Lower lobe of right lung (tissue), 2 donors: ENCODE results near the gene C1orf198. TPM values are rescaled to one million over a fixed set of nuclear protein-coding genes. Genes with fewer than 3 reads are reported as not detected.
A peak's percentile ranks its signal among the peaks of the same experiment; 100 is the strongest.

Source experiments
- ATAC-seq, 2 donors: fragments of 200-7000 bp; cut with Tn5 transposase; one replicate each; pipeline ENCODE4 v1.9.1; 2020 to 2022; ENCODE audit warnings: mild to moderate bottlenecking in 2 of 2, moderate library complexity in 2 of 2
- DNase-seq: peaks from one replicate; pipeline ENCODE4 v3.0.0-alpha.2; 2020
- H3K27ac ChIP-seq: fragments of 200-600 bp; one replicate; pipeline ENCODE4 v1.8.0; 2022
- H3K27me3 ChIP-seq: fragments of 200-600 bp; one replicate; pipeline ENCODE4 v1.8.0; 2022; ENCODE audit warnings: low read depth
- H3K36me3 ChIP-seq: fragments of 200-600 bp; one replicate; pipeline ENCODE4 v1.8.0; 2022; ENCODE audit warnings: mild to moderate bottlenecking
- H3K4me1 ChIP-seq: fragments of 200-600 bp; one replicate; pipeline ENCODE4 v1.8.0; 2022
- H3K4me3 ChIP-seq: fragments of 200-600 bp; one replicate; pipeline ENCODE4 v1.8.0; 2022; ENCODE audit warnings: mild to moderate bottlenecking
- H3K9me3 ChIP-seq: fragments of 200-600 bp; one replicate; pipeline ENCODE4 v1.8.0; 2022
- intact Hi-C: fragments of 100-400 bp; cut with DNase I; formaldehyde crosslinking; loops from one replicate; pipeline ENCODE4 v1.11.0; 2022
- long read RNA-seq: library from polyadenylated mRNA; unstranded; transcript quantifications from one replicate; pipeline ENCODE4 v2.0.0, GENCODE V29; 2021
- total RNA-seq: library from RNA; stranded (reverse); fragmentation: NEBNext Ultra II Directional; extraction: Animal tissue kit (Norgen Biotek cat#: 25700); gene quantifications from one replicate; pipeline ENCODE4 v1.2.1, GENCODE V29; 2021
- TF ChIP-seq, protein P1 (sequence below): fragments of 200-600 bp; IDR thresholded peaks from one replicate; pipeline ENCODE4 v1.8.0; 2022; ENCODE audit warnings: antibody characterized with exemption, mild to moderate bottlenecking
- donor health status: DM: no; HTN: yes; CAD: no; lungs with severe emphysema.

The C1orf198 gene, protein sequence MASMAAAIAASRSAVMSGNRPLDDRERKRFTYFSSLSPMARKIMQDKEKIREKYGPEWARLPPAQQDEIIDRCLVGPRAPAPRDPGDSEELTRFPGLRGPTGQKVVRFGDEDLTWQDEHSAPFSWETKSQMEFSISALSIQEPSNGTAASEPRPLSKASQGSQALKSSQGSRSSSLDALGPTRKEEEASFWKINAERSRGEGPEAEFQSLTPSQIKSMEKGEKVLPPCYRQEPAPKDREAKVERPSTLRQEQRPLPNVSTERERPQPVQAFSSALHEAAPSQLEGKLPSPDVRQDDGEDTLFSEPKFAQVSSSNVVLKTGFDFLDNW
- 101 TPM for total RNA-seq
- long read RNA-seq, transcript C1orf198-201 (4 exons, 3,858 nt): major isoform, 204 of 249 reads
- long read RNA-seq, partial matches to known transcripts: 12 of 249 reads
- long read RNA-seq, other reads (novel, unspliced or antisense): 33 of 249 reads

DNA sequence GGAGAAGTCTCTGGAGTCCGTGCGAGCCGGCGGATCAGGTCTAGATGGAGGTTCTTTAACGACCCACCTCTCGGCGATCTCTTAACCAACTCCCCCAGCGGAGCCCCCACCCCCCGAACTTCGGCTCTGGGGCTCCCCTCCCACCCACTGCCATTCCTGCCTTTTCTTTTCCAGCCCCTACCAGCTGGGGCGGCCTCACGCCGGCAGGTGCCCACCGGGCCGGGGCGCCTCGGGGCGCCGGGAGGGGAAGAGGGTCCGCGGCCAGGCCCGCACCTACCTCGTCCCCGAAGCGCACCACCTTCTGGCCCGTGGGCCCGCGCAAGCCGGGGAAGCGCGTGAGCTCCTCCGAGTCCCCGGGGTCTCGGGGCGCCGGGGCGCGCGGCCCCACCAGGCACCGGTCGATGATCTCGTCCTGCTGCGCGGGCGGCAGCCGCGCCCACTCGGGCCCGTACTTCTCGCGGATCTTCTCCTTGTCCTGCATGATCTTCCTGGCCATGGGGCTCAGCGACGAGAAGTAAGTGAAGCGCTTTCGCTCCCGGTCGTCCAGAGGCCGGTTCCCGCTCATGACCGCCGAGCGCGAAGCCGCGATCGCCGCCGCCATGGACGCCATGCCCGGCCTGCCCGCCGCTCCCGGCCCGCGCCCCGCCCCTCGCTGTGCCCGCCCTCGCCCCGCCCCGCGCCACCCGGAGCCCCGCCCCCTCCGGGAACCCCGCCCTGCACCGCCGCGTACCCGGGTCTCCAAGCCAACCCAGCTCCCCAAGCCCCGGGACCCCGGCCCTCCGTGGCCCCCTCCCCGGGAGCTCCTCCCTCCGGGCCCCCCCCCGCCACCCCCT lies at the start of gene C1orf198:
Gene C1orf198, minus strand, starts transcription at position 619 of the 833 bp plus-strand sequence. Its CDS starts 9 bp downstream, at position 610.
- intact Hi-C loops: no loop called here
- Histone ChIP-seq H3K9me3 (no peaks in the 10 kb centered on the region), H3K27ac (peak within 1 kb of the TSS; percentile 87), H3K4me3 (peak within 1 kb of the TSS; percentile 85), H3K36me3 (no peaks in the 10 kb centered on the region), H3K4me1 (peaks cover 45% of the 10 kb centered on the region), H3K27me3 (no peaks in the 10 kb centered on the region)
- DNase-seq (peak; percentile 79), ATAC-seq (peak; percentile 96 to 97)
- TF ChIP-seq, protein P1, sequence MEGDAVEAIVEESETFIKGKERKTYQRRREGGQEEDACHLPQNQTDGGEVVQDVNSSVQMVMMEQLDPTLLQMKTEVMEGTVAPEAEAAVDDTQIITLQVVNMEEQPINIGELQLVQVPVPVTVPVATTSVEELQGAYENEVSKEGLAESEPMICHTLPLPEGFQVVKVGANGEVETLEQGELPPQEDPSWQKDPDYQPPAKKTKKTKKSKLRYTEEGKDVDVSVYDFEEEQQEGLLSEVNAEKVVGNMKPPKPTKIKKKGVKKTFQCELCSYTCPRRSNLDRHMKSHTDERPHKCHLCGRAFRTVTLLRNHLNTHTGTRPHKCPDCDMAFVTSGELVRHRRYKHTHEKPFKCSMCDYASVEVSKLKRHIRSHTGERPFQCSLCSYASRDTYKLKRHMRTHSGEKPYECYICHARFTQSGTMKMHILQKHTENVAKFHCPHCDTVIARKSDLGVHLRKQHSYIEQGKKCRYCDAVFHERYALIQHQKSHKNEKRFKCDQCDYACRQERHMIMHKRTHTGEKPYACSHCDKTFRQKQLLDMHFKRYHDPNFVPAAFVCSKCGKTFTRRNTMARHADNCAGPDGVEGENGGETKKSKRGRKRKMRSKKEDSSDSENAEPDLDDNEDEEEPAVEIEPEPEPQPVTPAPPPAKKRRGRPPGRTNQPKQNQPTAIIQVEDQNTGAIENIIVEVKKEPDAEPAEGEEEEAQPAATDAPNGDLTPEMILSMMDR: no peak

DNA sequence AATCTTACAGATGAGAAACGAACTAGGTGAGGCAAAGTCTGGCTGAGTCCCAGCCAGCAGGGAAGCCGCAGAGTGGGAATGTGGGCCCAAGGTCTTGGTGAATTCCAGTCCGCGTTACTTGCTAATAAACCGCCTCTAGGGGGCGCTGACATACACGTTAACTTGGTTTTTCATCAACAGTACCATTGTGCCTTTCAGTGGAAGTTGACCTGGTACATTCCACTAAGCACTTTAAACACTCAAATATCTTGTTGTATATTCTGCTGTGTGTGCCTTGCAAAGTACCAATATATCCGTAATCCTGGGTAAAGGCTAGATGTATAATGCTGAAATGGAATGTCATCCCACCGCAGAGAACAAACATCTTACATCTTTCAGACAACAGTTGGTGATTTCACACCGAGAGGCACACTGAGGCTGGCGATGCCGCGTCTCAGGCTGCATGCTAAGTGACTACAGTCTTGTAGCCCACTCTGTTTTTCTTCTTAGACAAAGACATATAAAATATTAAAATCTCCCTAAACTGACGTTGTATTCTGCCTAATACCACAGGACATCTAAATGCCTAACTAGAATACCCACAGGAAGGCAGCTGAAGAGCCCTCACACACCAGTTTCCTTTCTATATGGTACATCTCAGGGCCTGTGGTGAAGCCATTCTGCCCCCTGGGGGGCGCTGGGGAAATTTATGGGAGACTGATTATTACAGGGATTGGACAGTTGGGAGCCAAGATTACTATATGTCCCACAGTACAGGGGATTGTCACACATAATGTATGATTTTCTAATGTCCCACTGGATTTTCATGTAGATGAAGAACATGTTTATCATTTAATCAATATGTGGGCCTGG lies 49.2 kb upstream of the C1orf198 start:
- Histone ChIP-seq H3K27ac (no peak overlapping the region), H3K27me3 (no peaks in the 10 kb centered on the region), H3K9me3 (no peaks in the 10 kb centered on the region), H3K36me3 (peaks cover 79% of the 10 kb centered on the region), H3K4me1 (peaks cover 5% of the 10 kb centered on the region), H3K4me3 (no peak overlapping the region)
- TF ChIP-seq, protein P1: peak; percentile 73
- intact Hi-C loops: loop anchor here (10.0 kb wide), 1 partner anchor 103 kb away; no protein-coding TSS in a partner anchor
- DNase-seq (peak; percentile 80), ATAC-seq (peak; percentile 88 to 91)

DNA sequence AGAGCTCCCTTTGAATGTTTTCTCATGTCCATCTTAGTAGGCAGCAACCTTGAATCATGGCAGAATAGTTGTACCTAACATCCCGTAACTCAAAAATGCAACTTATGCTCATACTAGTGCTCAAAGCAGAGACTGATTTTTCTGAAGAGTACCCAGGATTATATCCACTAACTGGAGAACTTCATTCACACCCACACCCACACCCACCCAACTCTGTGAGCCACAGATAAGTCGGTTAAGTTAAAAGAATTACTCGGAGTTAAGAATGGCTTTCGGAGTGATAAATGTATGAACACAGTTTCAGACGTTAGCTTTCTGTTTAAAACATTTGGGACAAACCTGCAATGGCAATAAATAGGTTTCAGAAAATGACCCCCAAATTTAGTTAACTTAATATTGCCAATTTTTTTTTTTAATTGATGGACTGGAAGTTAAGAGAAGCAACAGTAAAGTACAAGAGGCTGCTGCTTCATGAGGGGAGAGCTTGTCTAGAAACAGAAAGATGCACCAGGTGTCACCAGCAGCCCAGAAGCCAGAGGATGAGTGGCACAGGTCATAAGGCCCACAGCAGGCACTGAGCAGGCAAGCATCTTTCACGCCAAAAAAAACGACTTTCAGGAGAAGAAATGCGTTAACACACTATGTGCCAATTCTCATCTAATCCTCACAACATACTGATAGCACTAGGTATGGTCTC lies 48.4 kb upstream of the C1orf198 start:
- peaks cover 79% of the 10 kb centered on the region for H3K36me3 ChIP-seq
- no peak for ATAC-seq
- H3K27ac ChIP-seq: no peak overlapping the region
- intact Hi-C loops: loop anchor here (10.0 kb wide), 1 partner anchor 102 kb away; no protein-coding TSS in a partner anchor
- TF ChIP-seq, protein P1: no peak
- DNase-seq: no peak
- H3K27me3 ChIP-seq: no peaks in the 10 kb centered on the region
- H3K4me1 ChIP-seq: peaks cover 5% of the 10 kb centered on the region
- no peak overlapping the region for H3K4me3 ChIP-seq
- no peaks in the 10 kb centered on the region for H3K9me3 ChIP-seq

DNA sequence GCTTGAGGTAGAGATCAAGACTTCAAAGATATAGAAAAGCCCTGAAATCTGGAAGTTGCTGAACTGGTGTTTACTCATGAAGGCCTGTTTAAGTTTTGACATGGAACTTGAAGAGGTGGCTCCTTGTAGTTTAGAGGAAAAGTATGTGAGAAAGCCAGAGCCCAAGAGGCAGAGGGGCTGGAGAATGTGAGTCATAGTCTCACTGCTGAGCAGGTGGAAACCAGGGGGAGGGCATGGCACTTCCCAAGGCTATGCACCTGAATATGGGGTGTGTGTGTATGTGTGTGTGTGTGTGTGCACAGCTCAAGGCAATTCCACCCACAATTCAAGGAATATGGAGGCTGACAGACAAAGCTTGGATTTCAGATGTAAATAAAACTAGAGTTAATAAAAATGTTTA lies 46.8 kb upstream of the C1orf198 start:
- TF ChIP-seq, protein P1: no peak
- peaks cover 78% of the 10 kb centered on the region for H3K36me3 ChIP-seq
- no peak overlapping the region for H3K4me3 ChIP-seq
- H3K9me3 ChIP-seq: no peaks in the 10 kb centered on the region
- no peak overlapping the region for H3K27ac ChIP-seq
- peaks cover 5% of the 10 kb centered on the region for H3K4me1 ChIP-seq
- no peaks in the 10 kb centered on the region for H3K27me3 ChIP-seq
- intact Hi-C loops: loop anchor here (10.0 kb wide), 1 partner anchor 100 kb away; no protein-coding TSS in a partner anchor
- no peak for DNase-seq
- peak; percentile 74 to 77 for ATAC-seq
